Measurements from ENCODE around the gene MACROD2. TPM values are rescaled to one million over a fixed set of nuclear protein-coding genes. Genes with fewer than 3 reads are reported as not detected.

Gene MACROD2
- polyA plus RNA-seq, 1 donor from 2014 or later, result 23.2 TPM

GRCh38 chr20:14960831-14961230 lies 965.5 kb downstream of the MACROD2 start:
- H3K79me2 ChIP-seq (replicated peaks; ENCODE audit: insufficient read depth, low read length), result no peaks in the 10 kb centered on the region
- no peaks in the 10 kb centered on the region for H3K9me3 ChIP-seq (ENCODE audit: low read length)
- H3K4me2 ChIP-seq (ENCODE audit: low read length), result no peak overlapping the region
- TF ChIP-seq TAF1 (IDR thresholded peaks at IDR 0.05; ENCODE audit: low read depth), result no peak
- H3K36me3 ChIP-seq (ENCODE audit: insufficient read depth, low read length), result no peaks in the 10 kb centered on the region
- no peaks in the 10 kb centered on the region for H4K20me1 ChIP-seq (ENCODE audit: insufficient read depth)
- no peaks in the 10 kb centered on the region for H3K27me3 ChIP-seq (ENCODE audit: insufficient read depth, low read depth, low read length)
- H3K9me2 ChIP-seq (ENCODE audit: insufficient read depth, low read length), result no peaks in the 10 kb centered on the region
- no peak overlapping the region for H3K9ac ChIP-seq (ENCODE audit: low read length)
- no peaks in the 10 kb centered on the region for H3F3A ChIP-seq (ENCODE audit: insufficient read depth, low read length, poor library complexity, severe bottlenecking)
- H3K27ac ChIP-seq (ENCODE audit: low read length), result no peak overlapping the region
- H2AFZ ChIP-seq (ENCODE audit: low read depth, low read length), result no peak overlapping the region
- H3K4me3 ChIP-seq (ENCODE audit: low read length), result no peak overlapping the region

- TF ChIP-seq EP300 (conservative IDR thresholded peaks at IDR 0.05; ENCODE audit: poor library complexity, severe bottlenecking), result peak; percentile 85
- TF ChIP-seq TAF1 (IDR thresholded peaks at IDR 0.05; ENCODE audit: low read depth), result no peak
- TF ChIP-seq REST (IDR thresholded peaks at IDR 0.05; ENCODE audit: borderline replicate concordance), result no peak
- peak; percentile 20 for TF ChIP-seq SMC3 (conservative IDR thresholded peaks at IDR 0.05; ENCODE audit: poor library complexity)
- peak; percentile 69 for TF ChIP-seq POLR2AphosphoS5 (IDR thresholded peaks at IDR 0.05)
- Histone ChIP-seq H4K20me1 (ENCODE audit: insufficient read depth) (no peaks in the 10 kb centered on the region), H3K79me2 (replicated peaks; ENCODE audit: insufficient read depth, low read length) (no peaks in the 10 kb centered on the region), H3K9ac (ENCODE audit: low read length) (no peak overlapping the region), H3K27ac (ENCODE audit: low read length) (no peak overlapping the region), H3F3A (ENCODE audit: insufficient read depth, low read length, poor library complexity, severe bottlenecking) (no peaks in the 10 kb centered on the region), H3K27me3 (ENCODE audit: insufficient read depth, low read depth, low read length) (no peaks in the 10 kb centered on the region), H3K9me2 (ENCODE audit: insufficient read depth, low read length) (no peaks in the 10 kb centered on the region), H2AFZ (ENCODE audit: low read depth, low read length) (no peak overlapping the region), H3K36me3 (ENCODE audit: insufficient read depth, low read length) (no peaks in the 10 kb centered on the region), H3K4me2 (ENCODE audit: low read length) (no peak overlapping the region), H3K9me3 (ENCODE audit: low read length) (no peaks in the 10 kb centered on the region), H3K4me3 (ENCODE audit: low read length) (no peak overlapping the region)
These were observed 967.9 kb downstream of the MACROD2 start for GRCh38 chr20:14963262-14963663.

GRCh38 chr20:14966203-14966602 lies 970.9 kb downstream of the MACROD2 start:
- Histone ChIP-seq H3K27ac (ENCODE audit: low read length) (no peak overlapping the region), H2AFZ (ENCODE audit: low read depth, low read length) (no peak overlapping the region), H3F3A (ENCODE audit: insufficient read depth, low read length, poor library complexity, severe bottlenecking) (no peaks in the 10 kb centered on the region), H3K4me3 (ENCODE audit: low read length) (no peak overlapping the region), H3K9me3 (ENCODE audit: low read length) (no peaks in the 10 kb centered on the region), H3K9me2 (ENCODE audit: insufficient read depth, low read length) (no peaks in the 10 kb centered on the region), H3K79me2 (replicated peaks; ENCODE audit: insufficient read depth, low read length) (no peaks in the 10 kb centered on the region), H3K27me3 (ENCODE audit: insufficient read depth, low read depth, low read length) (no peaks in the 10 kb centered on the region), H3K9ac (ENCODE audit: low read length) (no peak overlapping the region), H3K36me3 (ENCODE audit: insufficient read depth, low read length) (no peaks in the 10 kb centered on the region), H4K20me1 (ENCODE audit: insufficient read depth) (no peaks in the 10 kb centered on the region), H3K4me2 (ENCODE audit: low read length) (no peak overlapping the region)
- TF ChIP-seq EP300 (conservative IDR thresholded peaks at IDR 0.05; ENCODE audit: poor library complexity, severe bottlenecking) (no peak), CTCF (IDR thresholded peaks at IDR 0.05; ENCODE audit: poor library complexity, severe bottlenecking) (no peak), TAF1 (IDR thresholded peaks at IDR 0.05; ENCODE audit: low read depth) (no peak), EZH2 (IDR thresholded peaks at IDR 0.05; ENCODE audit: borderline replicate concordance, insufficient read depth, low read length, poor library complexity, severe bottlenecking) (no peak), POLR2AphosphoS5 (IDR thresholded peaks at IDR 0.05) (no peak), SMC3 (conservative IDR thresholded peaks at IDR 0.05; ENCODE audit: poor library complexity) (no peak), MXI1 (conservative IDR thresholded peaks at IDR 0.05; ENCODE audit: poor library complexity, severe bottlenecking) (no peak), RAD21 (conservative IDR thresholded peaks at IDR 0.05) (no peak), REST (IDR thresholded peaks at IDR 0.05; ENCODE audit: borderline replicate concordance) (no peak)
